Testis (tissue), 2 donors: ENCODE results near the gene OBSCN.

ENCODE experiments used
- CTCF ChIP-seq, 3 experiments: fragments of 450-650 bp in 2 of 3; fragments of 200-600 bp in 1 of 3; sonication (generic) in 1 of 3; IDR thresholded peaks; one replicate each; pipeline ENCODE4 v1.5.1; 2016 to 2019; ENCODE audit warnings: antibody characterized with exemption in 3 of 3, mild to moderate bottlenecking in 2 of 3, moderate library complexity in 1 of 3
- POLR2A ChIP-seq: fragments of 450-650 bp; IDR thresholded peaks from one replicate; pipeline ENCODE4 v1.6.1; 2017; ENCODE audit warnings: antibody characterized with exemption, mild to moderate bottlenecking, moderate library complexity

DNA sequence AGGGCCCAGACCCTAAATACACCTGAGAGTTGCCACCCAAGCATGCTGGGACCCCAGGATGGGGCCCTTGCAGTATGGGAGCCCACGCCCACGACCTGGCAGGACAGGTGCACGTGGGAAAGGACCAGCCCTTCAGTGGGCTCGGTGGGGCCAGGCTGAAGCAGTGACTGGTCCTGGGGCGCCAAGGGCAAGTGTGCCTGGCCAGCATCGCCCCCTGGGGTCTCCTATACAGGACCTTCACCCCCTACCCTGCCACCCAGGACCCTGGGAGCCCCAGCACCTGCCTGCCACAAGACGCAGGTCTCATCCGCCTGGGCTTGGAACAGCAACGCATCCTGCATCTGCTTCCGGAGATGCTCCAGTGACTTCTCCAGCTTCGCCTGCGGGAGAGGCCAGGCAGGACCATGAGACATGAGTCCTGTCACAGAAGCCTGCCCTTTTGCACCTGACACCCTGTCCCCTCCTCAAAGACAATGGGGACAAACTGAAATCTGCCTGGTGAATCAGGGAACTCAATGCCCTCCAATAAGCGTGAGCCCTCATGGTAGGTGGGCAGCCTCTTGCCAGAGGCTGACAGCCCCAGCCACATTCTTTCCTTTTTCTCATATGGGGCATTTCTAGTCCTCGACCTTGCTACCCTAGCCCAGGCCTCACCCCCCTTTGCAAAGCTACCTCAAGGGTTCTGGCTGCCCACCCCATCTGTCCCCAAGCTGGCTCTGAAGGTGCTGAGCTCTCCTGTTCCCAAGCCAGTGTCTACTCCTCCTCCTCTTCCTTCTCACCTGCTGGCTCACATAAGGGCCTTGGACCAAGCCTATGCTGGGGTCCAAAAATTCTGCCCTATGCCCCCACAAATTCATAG is 194.2 kb downstream of the OBSCN start:
- TF ChIP-seq CTCF (IDR thresholded peaks at IDR 0.05) (no peak), POLR2A (no peak)
